22Rv1 (cell line): ENCODE data around the gene SAA4.
A peak's percentile ranks its signal among the peaks of the same experiment; 100 is the strongest.
"Not testable (repeated sequence)": the region's sequence is repeated elsewhere in the genome, so short reads cannot be mapped to it uniquely, and the experiment has no call there.

ENCODE experiments used
- H3K27ac ChIP-seq: fragments of 450-650 bp; 2 replicates; pipeline ENCODE4 v1.5.1; 2017
- ZFX ChIP-seq: fragments of 450-650 bp; IDR thresholded peaks from 2 replicates; pipeline ENCODE4 v1.6.1; 2017; ENCODE audit warnings: antibody characterized with exemption, borderline replicate concordance
- TF ChIP-seq, protein P1 (sequence below): fragments of 450-650 bp; IDR thresholded peaks from 2 replicates; pipeline ENCODE4 v1.5.1; 2017; ENCODE audit warnings: mild to moderate bottlenecking

SAA4 gene

DNA sequence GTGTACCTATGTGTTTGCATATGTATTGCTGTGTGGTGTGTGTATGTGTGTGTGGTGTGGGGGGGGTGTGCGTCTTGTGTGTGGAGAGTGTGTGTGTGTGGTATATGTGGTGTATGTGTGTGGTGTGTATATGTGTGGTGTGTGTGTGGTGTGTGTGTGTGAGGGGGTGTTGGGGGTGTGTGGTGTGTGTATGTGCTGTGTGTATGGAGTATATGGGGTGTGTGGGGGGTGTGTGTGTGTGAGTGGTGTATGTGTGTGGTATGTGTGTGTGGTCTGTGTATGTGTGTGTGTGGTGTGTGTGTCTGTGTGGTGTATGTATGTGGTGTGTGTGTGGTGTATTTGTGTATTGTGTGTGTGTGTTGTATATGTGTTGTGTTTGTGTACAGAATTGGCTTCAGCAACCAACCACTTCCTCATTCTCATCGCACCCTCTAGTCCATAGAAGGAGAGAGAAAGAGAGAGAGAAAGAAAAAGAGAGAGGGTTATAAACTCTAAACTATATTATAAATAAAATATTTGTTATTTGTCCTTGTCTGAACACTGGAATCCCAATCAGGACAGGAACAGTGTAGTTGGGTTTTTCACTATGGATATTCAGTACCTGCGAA is 13.7 kb downstream of the SAA4 start:
- no peak for TF ChIP-seq ZFX
- TF ChIP-seq, protein P1, sequence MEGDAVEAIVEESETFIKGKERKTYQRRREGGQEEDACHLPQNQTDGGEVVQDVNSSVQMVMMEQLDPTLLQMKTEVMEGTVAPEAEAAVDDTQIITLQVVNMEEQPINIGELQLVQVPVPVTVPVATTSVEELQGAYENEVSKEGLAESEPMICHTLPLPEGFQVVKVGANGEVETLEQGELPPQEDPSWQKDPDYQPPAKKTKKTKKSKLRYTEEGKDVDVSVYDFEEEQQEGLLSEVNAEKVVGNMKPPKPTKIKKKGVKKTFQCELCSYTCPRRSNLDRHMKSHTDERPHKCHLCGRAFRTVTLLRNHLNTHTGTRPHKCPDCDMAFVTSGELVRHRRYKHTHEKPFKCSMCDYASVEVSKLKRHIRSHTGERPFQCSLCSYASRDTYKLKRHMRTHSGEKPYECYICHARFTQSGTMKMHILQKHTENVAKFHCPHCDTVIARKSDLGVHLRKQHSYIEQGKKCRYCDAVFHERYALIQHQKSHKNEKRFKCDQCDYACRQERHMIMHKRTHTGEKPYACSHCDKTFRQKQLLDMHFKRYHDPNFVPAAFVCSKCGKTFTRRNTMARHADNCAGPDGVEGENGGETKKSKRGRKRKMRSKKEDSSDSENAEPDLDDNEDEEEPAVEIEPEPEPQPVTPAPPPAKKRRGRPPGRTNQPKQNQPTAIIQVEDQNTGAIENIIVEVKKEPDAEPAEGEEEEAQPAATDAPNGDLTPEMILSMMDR: no peak
- no peak overlapping the region for H3K27ac ChIP-seq

DNA sequence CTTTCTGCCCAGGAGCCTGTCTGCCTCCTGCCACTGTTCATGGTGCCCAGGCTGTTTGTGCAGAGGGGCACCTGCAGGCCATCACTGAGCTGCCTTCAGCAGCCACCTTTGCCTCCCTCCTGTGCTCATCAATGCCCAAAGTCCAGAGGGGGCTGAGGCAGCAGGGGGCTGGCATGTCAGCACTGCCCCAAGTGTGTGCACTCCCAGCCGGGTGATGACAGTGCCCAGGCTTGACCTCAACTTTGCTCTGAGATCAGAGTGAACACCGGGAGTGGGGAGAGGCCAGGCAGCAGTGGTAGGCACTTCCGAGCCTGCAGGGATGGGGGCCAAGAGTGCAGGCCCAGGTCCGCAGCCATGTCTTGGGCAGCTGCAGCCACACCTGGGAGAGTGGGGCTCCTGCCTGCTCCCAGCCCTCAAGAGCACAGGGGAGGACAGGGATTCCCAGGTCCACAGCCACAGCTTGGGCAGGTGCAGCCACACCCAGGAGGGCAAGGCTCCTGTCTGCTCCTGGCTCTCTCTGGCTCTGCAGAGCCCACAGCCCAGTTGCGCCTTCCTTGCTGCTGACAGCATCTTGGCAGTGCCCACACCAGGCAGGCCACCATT is 15.2 kb downstream of the SAA4 start:
- no peak overlapping the region for H3K27ac ChIP-seq
- TF ChIP-seq, protein P1: no peak

DNA sequence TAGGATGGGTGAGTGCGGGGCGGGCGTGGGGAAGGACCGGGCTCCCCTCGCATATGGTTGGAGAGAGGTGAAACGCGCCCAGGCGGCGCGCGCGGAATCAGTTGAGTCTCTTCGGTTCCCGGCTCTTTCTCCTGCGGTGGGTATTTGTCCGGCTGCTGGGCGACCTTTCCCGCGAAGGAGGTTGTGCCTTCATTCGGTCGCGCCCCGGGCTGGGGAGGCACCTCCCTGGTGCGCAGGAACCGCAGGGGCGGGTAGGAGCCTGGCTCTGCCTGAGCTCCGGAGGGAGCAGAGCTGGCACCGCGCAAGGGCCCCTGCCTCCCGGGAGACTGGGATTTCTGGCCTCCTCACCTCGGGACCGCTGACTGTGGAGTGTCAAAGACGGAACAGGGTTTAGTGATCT is 27.5 kb downstream of the SAA4 start:
- H3K27ac ChIP-seq: no peak overlapping the region
- TF ChIP-seq, protein P1: no peak
- no peak for TF ChIP-seq ZFX

DNA sequence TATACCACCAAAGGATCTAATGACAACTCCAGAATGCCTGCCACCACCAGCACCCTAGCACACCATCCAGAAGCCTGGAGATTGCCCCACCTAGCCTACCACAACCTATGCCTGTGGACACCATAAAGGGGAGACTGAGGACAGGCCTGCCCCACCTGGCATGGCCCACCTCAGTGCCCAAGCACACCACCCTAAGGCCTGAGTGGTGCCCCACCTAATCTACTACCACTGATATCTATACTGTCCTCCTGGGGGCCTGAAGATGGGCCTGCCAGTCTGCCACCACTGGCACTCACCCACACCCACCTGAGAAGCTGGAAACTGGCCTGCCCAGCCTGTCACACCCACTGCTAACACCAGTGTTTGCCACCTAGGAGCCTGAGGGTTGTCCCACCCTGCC is 31.8 kb downstream of the SAA4 start:
- TF ChIP-seq, protein P1: no peak
- no peak for TF ChIP-seq ZFX
- H3K27ac ChIP-seq: no peak overlapping the region

DNA sequence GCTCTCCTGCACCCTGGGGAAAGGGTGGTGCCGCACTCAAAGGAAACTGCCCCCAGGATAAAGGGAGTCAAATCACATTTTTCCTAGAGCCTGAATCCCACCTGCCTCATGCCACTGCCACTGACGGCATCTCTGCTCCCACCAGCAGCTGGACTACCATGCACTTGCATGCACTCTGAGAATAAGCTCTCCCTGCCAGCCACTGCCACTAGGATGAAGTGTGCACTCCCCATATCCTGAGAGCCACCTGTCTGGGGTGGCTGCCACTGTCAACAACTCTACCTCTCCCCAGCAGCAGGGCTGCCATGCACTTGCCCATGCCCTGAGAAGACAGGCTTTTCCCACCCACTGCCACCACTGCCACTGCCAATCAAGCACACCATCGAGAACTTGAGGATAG is 32.4 kb downstream of the SAA4 start:
- H3K27ac ChIP-seq: no peak overlapping the region
- TF ChIP-seq, protein P1: no peak
- no peak for TF ChIP-seq ZFX

DNA sequence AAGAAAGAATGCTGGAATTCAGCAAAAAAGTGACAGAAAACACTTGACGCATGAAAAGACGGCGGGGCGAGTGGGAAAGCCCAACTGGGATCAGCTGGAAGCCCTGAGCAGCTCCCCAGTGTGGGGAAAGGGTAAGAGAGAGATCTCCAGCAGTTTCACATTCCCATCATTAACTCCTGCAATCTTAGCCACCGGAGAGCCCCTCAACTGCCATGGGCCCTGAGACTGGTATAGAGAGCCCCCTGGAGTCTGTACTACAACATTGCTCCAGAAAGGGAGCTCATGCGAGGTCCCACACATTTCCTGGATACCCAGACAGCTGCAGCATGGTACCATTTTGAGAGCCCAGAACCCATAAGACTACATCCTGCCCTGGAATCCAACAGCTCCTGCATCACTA is 32.9 kb downstream of the SAA4 start:
- H3K27ac ChIP-seq: no peak overlapping the region
- TF ChIP-seq, protein P1: peak; percentile 26; the same call in 1 of the 2 replicates
- TF ChIP-seq ZFX: no peak

DNA sequence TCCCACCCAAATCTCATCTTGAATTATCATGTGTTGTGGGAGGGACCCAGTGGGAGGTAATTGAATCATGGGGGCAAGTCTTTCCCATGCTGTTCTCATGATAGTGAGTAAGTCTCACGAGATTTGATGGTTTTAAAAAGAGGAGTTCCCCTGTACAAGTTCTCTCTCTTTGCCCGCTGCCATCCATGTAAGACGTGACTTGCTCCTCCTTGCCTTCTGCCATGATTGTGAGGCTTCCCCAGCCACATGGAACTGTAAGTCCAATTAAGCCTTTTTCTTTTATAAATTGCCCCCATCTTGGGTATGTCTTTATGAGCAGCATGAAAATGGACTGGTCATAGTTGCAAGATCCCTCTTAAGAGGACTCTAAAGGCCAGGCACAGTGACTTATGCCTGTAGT is 38.9 kb downstream of the SAA4 start:
- H3K27ac ChIP-seq: not testable (repeated sequence)

DNA sequence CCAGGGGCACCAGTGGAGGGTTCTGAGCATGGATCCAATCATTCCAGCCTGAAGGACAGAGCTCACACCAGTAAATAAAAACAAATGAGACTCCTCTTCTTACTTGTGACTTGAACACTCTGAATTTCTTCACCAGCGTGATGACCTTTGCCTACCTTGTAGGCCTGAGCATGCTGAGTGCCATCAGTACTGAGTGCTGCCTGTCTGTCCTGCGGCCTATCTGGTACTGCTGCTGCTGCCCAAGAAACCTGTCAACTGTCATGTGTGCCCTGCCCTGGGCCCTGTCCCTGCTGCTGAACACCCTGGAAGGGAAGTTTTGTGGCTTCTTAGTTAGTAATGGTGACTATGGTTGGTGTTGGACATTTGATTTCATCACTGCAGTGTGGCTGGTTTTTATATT is 40.1 kb downstream of the SAA4 start:
- TF ChIP-seq ZFX: no peak
- TF ChIP-seq, protein P1: no peak
- H3K27ac ChIP-seq: peak overlapping the region; percentile 68
